ENCODE data around the gene TMEM89.

Gene TMEM89

DNA sequence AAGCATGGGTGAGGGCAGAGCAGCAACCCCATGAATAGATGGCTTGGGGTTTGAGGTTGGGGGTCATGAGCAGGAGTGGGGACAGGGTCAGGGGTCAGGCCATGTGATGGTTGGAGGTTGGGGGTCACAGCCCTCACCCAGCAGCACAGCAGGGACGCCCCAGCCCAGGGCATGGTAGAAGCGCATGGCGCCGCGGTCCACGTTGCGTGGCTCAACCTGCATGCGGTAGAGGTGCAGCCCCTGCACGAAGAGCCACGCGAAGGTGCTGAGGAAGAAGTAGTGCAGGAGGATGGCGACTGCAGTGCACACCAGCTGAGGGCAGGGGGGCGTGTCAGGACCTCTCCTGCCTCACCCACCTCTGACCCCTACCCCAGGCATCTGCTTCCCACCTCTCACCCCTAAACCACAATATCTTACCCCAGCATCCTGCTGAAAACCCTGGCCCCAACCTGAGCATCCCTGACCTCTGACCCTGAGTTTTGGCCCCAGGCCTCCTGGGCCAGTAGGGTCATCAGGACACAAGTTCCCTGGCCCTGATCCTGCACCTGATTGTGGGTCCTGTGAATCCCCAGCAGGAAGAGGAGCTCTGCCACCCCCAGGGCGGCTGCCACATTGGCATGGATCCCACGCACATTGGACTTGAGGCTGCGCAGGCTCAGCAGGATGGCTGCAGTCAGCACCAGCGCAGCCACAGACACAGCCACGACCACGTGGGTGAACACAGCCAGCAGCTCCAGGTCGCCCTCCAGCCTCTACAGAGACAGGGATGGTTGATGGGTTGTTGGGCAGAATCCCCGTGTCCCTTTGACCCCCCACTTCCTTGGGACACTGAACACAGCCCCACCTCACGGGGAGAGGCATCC is 23.6 kb upstream of the TMEM89 start:
- no peak for DNase-seq
- in situ Hi-C loops (cut with MboI; ENCODE audit: low pct_unique_long_range_greater_than_20kb, low sequenced_read_pairs) = no loop called here

DNA sequence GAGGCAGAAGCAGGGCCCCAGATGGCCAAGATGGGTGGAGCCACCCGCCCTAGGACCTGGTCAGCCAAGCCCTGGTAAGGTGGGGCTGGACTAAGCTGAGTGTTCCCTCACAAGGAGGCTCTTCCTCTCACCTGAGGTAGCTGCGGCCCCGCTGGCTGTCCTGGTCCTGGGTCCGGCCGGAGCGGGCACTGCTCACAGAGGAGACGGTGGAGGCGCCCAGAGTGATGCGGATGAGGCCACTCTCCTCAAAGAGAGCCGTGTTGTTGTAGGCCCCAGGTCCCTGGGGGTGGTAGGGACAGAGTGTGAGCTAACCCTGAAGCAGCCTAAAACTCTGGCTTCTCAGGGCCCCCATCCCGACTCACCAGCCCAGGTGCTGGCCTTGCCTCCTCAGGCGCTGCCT is 21.0 kb upstream of the TMEM89 start:
- in situ Hi-C loops (cut with MboI; ENCODE audit: low pct_unique_long_range_greater_than_20kb, low sequenced_read_pairs) = no loop called here
- DNase-seq = no peak

DNA sequence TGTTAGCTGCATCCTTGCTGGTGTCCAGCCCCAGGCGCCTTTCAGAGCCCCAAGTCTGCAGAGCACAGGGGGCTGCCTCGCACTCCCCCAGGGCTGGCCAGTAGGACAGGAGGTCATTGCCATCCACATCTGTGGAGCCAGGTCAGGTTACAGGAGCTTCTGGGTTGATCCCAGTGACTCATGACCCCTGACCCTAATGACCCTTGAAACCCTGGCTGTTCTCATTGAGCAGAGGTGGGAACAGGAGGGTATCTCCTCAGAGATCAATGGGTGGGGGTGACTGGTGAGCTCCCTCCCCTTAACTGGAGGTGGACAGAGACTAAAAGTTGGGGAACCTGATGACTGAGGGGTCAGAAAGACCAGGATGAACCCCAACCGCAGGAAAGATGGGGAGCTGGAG is 19.8 kb upstream of the TMEM89 start:
- DNase-seq = no peak
- in situ Hi-C loops (cut with MboI; ENCODE audit: low pct_unique_long_range_greater_than_20kb, low sequenced_read_pairs) = no loop called here

DNA sequence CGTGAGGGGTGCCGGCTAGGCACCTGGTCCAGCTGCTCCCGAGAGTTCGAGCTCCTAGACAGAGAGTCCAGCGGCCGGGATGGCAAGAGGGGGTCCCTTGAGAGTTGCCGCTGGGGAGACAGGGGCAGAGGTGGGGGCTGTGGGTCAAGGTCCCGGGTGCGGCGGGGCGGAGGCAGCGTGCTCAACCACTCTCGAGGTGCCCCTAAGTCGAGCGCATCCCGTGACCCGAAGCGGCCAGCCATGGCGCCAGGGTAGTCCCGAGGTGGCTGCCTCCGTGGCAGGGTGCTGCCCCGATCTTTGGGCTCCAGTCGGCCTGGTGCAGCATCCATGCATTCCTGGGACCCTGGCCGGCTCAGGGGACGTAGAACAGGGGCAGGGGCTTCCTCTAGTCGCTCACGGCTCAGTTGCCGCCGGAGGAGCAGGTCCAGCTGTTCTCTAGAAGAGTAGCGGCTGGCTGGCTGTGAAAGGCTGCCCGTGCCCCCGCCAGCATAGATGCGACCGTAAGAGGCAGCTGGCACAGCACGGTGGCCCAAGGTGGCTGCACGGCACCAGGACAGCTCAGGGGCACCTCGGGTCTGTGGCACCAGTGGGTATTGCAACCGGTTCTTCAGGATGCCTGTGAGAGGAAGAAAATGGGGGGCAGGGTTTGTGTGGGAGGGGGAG is 18.5 kb upstream of the TMEM89 start:
- no peak for DNase-seq
- in situ Hi-C loops (cut with MboI; ENCODE audit: low pct_unique_long_range_greater_than_20kb, low sequenced_read_pairs) = no loop called here

DNA sequence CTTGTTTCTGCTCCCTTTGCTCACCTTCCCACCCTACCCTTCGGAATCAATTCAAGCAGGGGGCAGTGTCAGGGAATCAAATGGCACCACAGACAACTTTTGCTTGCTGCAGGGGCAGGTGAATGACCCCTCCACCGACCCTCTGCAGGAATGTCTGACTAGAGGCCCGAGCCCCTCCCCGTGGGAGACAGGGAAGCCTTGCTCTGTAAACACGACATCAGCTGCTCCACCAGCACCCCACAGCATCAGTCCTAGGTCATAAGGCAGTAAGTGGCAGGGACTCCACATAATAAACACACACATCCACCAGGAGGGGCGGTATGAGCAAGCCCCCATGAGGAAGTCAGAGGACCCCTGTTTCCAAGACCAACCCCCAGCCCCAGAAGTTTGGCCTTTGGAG is 15.7 kb upstream of the TMEM89 start:
- in situ Hi-C loops (cut with MboI; ENCODE audit: low pct_unique_long_range_greater_than_20kb, low sequenced_read_pairs) = no loop called here
- no peak for DNase-seq

DNA sequence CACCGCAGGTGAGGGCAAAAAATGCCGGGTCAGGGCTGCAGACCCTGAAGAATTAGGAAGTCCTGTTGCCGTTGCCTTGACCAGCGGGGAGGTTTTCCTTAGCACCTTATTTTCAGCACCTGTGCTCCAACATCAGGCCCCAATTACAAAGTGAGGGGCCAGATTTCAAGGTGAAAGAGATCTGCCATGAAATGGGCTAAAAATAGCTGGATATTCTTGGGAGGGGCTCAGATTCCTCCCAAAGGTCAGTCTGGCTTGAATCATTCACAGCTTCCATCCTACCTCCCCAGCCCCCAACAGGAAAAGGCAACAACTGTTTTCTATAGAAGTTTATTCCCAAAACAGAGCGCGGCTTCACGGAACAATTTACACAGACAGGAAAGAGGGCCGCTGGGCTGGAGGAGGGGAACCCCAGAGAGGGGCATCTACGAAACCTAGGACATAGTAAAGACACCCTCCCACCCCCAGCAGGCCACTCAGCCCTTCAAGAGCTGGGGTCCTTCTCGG is 14.6 kb upstream of the TMEM89 start:
- in situ Hi-C loops (cut with MboI; ENCODE audit: low pct_unique_long_range_greater_than_20kb, low sequenced_read_pairs) = no loop called here
- DNase-seq = no peak

DNA sequence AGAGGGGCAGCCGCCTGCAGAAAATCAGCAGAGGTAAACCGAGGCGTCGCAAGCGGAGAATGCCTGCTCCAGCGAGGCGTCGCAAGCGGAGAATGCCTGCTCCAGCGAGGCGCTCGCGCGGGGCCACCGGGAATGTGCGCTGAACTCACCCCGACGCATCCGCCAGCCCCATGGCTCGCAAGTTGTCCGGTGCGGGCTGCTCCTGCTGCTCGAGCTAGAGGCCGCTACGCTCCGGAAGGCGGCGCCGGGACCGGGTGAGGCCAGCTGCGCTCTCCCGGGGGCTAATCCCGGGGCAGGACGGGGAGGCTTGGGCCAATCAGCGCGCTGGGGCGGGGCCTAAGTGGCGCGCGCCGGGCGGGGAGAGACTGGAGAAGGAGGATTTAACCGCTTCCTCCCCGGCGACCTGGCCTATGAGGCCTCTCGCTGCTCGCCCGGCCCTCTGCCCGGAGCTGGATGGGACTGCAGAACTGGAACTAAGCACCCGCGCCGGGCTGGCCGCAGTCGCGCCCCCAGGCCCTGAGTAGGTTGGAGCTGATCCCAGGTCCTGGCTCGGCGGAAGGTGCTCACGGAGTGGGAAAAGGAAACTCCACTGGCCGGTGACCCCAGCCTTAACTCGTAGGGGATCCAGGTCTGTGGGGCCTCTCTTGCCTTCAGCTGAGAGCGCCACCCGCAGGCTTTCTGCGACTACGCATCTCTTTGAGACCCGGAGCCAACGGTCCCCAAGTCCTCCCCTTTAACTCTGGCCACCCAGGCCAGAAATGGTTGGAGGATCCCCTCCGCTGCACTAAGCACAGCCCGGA is 13.9 kb upstream of the TMEM89 start, which contains the start of gene SLC26A6:
TSS of gene SLC26A6 (minus strand) at position 240 of the 800 bp plus-strand sequence. CDS start at position 172, 68 bp downstream.
- DNase-seq = peak; percentile 98
- in situ Hi-C loops (cut with MboI; ENCODE audit: low pct_unique_long_range_greater_than_20kb, low sequenced_read_pairs) = no loop called here

DNA sequence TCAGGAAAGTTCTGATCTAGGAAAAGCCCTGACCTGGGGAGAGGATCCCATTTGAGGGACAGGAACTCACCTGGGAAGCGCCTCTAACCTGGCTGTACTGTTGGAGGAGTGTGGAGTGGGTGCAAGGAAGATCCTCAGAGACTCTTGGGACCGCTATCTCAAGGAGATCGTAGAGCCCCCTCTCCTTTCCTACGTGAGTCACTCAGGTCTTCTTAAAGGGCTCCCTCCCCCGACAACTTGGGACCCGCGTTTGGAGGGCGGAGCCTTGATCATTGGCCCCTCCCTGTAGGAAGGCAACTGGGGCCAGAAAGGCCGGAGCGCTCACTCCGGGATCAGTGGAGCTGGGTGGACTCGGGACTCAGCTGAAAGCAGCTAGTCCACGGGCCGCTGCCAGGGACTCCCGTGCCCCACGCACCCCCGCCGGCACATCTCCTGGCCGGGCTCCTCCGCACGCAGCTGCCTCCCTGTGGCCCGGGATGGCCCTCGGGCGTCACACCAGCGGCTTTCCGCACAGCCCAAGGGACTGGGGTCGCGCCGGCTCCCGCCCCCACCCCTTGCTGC is 13.2 kb upstream of the TMEM89 start:
- DNase-seq = peak; percentile 61
- in situ Hi-C loops (cut with MboI; ENCODE audit: low pct_unique_long_range_greater_than_20kb, low sequenced_read_pairs) = no loop called here

DNA sequence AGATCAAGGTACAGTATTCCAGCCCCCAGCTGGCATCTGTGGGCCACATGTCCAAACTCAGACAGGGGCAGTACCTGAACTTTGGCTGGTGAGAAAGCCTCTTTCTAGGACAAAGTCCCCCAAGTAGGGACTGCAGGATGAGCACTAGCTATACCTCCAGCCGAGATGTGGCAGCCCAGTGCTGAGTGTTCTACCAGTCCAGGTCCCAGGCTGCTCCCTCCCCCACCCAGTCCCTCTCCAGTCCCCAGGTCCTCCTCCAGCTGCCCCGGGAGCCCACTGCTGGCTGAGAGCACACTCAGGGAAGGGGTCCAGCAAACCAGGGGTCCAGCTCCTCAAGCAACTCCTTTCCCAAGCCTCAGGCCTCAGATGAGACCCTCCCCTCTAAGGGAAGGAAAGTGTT is 12.2 kb upstream of the TMEM89 start:
- no peak for DNase-seq
- in situ Hi-C loops (cut with MboI; ENCODE audit: low pct_unique_long_range_greater_than_20kb, low sequenced_read_pairs) = no loop called here

DNA sequence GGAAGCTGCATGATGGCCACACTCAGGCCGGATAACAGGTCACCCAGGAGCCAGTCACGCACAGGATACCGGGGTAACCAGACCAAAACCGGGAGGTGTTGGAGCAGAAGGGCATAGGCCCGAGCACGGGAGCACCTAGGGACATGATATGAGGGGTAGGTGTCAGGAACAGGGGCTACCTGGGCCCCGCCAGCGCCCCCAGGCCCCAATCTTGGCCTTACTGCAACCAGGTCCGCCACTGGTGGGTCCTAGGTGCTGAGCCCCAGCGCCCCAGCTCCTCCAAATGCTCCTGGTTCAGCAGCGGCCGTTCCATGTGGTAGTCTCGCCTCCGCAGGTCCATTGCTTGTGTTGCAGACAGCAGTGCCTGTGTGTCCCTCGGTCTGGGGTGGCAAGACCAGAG is 11.7 kb upstream of the TMEM89 start:
- DNase-seq = no peak

DNA sequence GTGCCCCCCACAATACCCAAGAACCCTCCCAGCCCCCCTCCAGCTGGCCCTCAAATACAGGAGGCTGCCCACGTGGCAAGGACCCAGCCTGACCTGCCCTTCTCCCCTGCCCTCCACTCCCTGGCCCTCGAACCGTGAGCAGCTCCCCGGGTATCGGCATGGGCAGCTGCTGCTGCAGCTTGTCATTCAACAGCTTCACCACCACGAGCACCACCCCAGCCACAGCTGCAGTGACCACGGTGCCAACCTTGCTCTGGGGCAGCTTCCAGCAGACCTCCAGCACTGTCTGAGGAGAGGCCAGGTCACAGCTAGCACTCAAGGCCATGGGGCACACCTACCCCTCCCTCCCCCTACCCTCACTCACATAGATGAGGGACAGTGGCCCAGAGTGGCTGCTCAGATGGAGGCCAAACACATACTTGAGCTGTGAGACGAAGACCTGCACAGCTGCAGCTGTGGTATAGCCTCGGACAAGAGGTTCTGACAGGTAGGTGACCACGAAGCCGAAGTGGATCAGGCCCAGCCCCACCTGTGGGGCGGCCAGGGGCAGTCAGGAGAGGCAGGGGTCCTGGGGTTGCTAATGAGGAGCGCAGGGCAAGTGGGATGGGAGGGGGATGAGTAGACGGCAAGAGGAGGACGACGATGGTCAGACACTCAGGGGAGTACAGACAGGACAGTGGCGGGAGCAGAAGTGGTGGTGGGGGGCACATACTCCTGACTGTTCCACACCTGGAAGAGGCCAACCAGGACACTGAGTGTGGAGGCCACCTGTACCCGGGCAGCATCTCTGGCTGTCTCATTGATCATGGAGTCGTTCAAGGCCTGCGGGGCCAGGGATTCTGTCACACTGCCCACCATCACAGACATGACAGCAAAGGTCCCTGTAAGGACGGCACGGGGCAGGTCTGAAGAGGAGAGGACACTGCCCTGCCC is 10.2 kb upstream of the TMEM89 start:
- in situ Hi-C loops (cut with MboI; ENCODE audit: low pct_unique_long_range_greater_than_20kb, low sequenced_read_pairs) = no loop called here

More for the DNA sequence above, 11.7 kb upstream of the TMEM89 start:
- in situ Hi-C loops (cut with MboI; ENCODE audit: low pct_unique_long_range_greater_than_20kb, low sequenced_read_pairs) = no loop called here

DNA sequence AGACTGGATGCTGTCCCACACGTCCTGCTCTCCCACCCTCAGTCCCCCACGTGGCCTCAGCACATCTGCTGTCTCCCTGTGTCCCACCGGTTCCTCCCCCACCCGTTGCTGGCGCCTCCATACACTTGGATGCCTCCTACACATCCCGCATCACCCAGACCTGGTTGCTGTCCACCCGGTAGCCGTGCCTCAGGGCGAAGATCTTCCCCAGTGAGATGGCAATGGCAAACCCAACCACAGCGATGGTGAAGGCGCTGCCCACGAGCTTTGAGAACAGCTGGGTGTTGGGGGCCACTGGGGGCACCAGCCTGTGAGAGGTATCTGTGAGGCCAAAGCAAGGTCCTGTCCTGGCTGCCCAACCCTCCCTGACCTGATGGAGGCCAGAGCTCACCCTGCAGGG is 9.3 kb upstream of the TMEM89 start:
- in situ Hi-C loops (cut with MboI; ENCODE audit: low pct_unique_long_range_greater_than_20kb, low sequenced_read_pairs) = no loop called here
- no peak for DNase-seq

More for the DNA sequence above, 10.2 kb upstream of the TMEM89 start:
- no peak for DNase-seq

DNA sequence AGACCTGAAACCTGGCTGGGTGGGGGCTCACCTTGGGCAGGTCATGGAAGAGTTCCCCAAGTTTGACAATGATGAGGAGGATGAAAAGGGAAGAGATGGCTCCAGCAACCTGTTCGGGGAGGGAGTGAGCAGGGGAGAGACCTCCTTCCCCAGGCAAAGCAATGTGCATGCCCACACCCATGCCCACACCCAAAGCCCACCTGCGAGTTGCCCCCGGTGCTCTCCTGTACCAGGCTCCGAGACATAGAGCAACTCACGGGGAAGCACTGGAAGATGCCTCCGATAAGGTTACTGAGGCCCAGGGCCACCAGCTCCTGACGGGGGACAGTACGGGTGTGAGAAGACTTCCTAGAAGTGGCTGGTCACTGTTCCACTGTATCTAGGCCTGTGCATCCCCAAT is 8.8 kb upstream of the TMEM89 start:
- no peak for DNase-seq
- in situ Hi-C loops (cut with MboI; ENCODE audit: low pct_unique_long_range_greater_than_20kb, low sequenced_read_pairs) = no loop called here

DNA sequence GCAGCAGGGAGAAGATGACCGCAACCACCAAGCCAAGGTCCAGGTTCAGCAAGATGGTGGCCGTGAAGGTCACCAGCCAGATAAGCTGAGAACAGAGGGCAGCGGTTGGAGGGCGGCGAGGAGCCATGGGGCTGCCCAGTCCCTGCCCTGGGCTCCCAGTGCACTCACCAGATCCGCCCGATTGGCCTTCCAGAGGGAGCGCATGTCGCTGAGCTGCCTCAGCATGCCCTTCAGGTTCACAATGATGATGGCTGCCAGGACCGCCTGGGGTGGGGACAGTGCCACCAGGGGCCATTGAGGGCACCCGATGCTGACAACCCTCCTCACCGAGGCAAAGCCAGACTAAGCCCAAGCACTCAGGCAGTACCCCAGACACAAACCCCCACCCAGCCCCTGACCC is 8.3 kb upstream of the TMEM89 start:
- in situ Hi-C loops (cut with MboI; ENCODE audit: low pct_unique_long_range_greater_than_20kb, low sequenced_read_pairs) = no loop called here
- no peak for DNase-seq

DNA sequence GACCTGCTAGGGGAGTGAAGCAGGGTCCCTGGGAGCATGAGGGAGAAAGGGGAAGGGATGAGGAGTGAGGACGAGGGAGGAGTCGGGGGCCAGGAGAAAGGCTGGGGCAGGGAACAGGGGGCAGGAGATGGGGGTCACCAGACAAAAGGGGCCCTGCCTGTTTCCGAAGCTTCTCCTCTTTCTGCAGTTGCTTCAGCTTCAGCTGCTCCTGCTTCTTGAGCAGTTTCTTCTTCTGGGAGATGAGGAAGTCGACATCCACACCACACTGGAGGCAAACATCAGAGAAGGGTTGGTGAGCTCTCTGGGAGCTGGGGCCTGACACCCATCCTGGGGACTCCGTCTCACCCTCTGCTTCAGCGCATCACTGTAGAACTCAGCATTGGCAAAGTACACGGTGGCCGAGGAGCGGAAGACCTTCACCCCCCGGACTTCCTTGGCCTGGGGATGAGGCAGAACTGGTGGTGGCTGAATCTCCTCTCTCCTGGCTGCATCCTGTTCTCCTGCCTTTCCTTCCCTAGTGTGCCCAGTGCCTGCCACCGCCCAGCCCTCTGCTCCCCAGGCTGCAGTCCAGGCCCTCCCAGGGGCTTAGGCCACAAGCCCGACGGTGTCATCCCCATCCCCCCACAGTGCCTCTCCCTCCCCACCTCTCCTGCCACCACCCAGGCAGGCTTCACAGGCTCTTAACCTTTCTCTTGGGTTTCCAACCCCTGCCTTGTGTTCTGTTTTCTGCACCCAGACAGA is 6.9 kb upstream of the TMEM89 start:
- no peak for DNase-seq
- in situ Hi-C loops (cut with MboI; ENCODE audit: low pct_unique_long_range_greater_than_20kb, low sequenced_read_pairs) = no loop called here

DNA sequence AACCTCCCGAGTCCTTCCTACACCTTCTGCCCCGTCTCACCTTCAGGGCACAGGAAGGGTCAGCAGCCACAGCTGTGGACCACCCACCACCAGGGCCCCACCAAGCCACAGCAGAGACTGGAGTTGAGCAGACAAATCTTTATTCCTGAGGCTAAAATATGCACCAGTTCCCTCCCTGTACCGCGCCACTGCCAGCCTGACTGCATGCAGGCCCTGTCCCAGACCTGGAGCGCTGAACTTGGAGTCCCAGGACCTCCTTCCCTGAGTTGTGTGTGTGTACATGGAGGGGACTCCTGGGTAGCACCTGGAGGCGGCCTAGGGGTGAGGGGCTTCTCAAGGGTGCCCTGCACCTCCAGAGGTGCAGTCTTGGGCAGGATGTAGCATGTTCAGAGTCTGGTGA is 4.0 kb upstream of the TMEM89 start:
- DNase-seq = no peak
- in situ Hi-C loops (cut with MboI; ENCODE audit: low pct_unique_long_range_greater_than_20kb, low sequenced_read_pairs) = no loop called here

DNA sequence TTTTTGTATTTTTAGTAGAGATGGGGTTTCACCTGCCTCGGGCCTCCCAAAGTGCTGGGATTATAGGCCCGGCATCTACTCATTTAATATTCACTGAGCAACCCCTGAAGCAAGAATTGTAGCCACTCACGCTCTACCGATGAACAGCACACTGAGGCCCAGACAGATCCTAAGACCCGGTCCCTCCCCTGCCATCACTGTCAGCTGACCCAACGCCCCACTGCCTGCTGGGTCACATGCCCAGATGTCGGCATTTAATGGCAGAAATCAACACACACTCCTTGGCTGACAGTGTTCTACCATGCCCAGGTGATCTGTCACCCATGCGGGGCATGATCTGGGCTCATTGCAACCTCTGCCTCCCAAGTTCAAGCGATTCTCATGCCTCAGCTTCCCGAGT is 3.2 kb upstream of the TMEM89 start:
- in situ Hi-C loops (cut with MboI; ENCODE audit: low pct_unique_long_range_greater_than_20kb, low sequenced_read_pairs) = no loop called here
- DNase-seq = no peak

Data from KBM-7 (cell line).